DMS79 (cell line): ENCODE measurements around the gene ST3GAL2.

Experiments
- DNase-seq: peaks from one replicate; lab custom pipeline; 2025; lab: John Stamatoyannopoulos, UW

The ST3GAL2 gene

GRCh38 chr16:70437582-70438557 lies 1.0 kb downstream of the ST3GAL2 start:
- no peak for DNase-seq

GRCh38 chr16:70437017-70437581 lies 1.8 kb downstream of the ST3GAL2 start:
- DNase-seq = no peak

GRCh38 chr16:70434484-70435260 lies 4.2 kb downstream of the ST3GAL2 start:
- DNase-seq = no peak

GRCh38 chr16:70433458-70434103 lies 5.3 kb downstream of the ST3GAL2 start:
- no peak for DNase-seq

GRCh38 chr16:70432723-70433457 lies 6.0 kb downstream of the ST3GAL2 start:
- DNase-seq = no peak

- DNase-seq = no peak
Measured at GRCh38 chr16:70432356-70432722, 6.6 kb downstream of the ST3GAL2 start.

- no peak for DNase-seq
Measured at GRCh38 chr16:70430667-70431536, 8.0 kb downstream of the ST3GAL2 start.

- no peak for DNase-seq
Measured at GRCh38 chr16:70429888-70430666, 8.8 kb downstream of the ST3GAL2 start.

- DNase-seq = no peak
Measured at GRCh38 chr16:70428178-70428998, 10.5 kb downstream of the ST3GAL2 start.

- DNase-seq = no peak
Measured at GRCh38 chr16:70427786-70428177, 11.1 kb downstream of the ST3GAL2 start.

GRCh38 chr16:70422543-70422942 lies 16.4 kb downstream of the ST3GAL2 start:
- DNase-seq = no peak

- no peak for DNase-seq
Measured at GRCh38 chr16:70421473-70422311, 17.2 kb downstream of the ST3GAL2 start.

GRCh38 chr16:70421014-70421413 lies 17.9 kb downstream of the ST3GAL2 start:
- DNase-seq = no peak

GRCh38 chr16:70419384-70420327 lies 19.2 kb downstream of the ST3GAL2 start:
- no peak for DNase-seq

GRCh38 chr16:70418993-70419318 lies 19.9 kb downstream of the ST3GAL2 start:
- no peak for DNase-seq

- DNase-seq = no peak
Measured at GRCh38 chr16:70418274-70418992, 20.5 kb downstream of the ST3GAL2 start.
